Activated CD4-positive, alpha-beta memory T cell treated with anti-CD3 and anti-CD28 coated beads, Interleukin-2, amount 10 ng/mL, durations not matched to agents 7 days and 5 days (primary cell): Measurements from ENCODE around the gene SCML1. TPM values are rescaled to one million over a fixed set of nuclear protein-coding genes. Genes with fewer than 3 reads are reported as not detected.

Experiments
- CTCF ChIA-PET: fragments of 350-600 bp; sonication (Branson Sonifier 250); formaldehyde crosslinking; loops from one replicate; lab custom pipeline; 2021; ENCODE audit warnings: antibody characterized with exemption, inconsistent platforms; lab: Charles Lee
- POLR2A ChIA-PET: fragments of 350-600 bp; sonication (Branson Sonifier 250); formaldehyde crosslinking; loops from one replicate; lab custom pipeline; 2021; ENCODE audit warnings: antibody characterized with exemption; lab: Charles Lee
- DNase-seq: peaks from one replicate; pipeline ENCODE4 v3.0.0-alpha.2; 2020
- H3K27ac Mint-ChIP-seq: one replicate; pipeline ENCODE4 v1.8.0; 2021; ENCODE audit warnings: mild to moderate bottlenecking, mixed read lengths
- H3K27me3 Mint-ChIP-seq: one replicate; pipeline ENCODE4 v1.8.0; 2021; ENCODE audit warnings: mixed read lengths
- H3K36me3 Mint-ChIP-seq: one replicate; pipeline ENCODE4 v1.8.0; 2021; ENCODE audit warnings: low read depth, mixed read lengths
- H3K4me1 Mint-ChIP-seq: one replicate; pipeline ENCODE4 v1.8.0; 2021; ENCODE audit warnings: mixed read lengths
- H3K4me3 Mint-ChIP-seq: one replicate; pipeline ENCODE4 v1.8.0; 2021; ENCODE audit warnings: mild to moderate bottlenecking, mixed read lengths
- H3K9me3 Mint-ChIP-seq: one replicate; pipeline ENCODE4 v1.8.0; 2021; ENCODE audit warnings: mixed read lengths
- total RNA-seq, 2 experiments: library from RNA; stranded (reverse); gene quantifications; one replicate each; pipeline ENCODE4 v1.2.3, GENCODE V29; 2021

SCML1 gene
- total RNA-seq, 2 experiments from 2014 or later, result 0.50 TPM

DNA sequence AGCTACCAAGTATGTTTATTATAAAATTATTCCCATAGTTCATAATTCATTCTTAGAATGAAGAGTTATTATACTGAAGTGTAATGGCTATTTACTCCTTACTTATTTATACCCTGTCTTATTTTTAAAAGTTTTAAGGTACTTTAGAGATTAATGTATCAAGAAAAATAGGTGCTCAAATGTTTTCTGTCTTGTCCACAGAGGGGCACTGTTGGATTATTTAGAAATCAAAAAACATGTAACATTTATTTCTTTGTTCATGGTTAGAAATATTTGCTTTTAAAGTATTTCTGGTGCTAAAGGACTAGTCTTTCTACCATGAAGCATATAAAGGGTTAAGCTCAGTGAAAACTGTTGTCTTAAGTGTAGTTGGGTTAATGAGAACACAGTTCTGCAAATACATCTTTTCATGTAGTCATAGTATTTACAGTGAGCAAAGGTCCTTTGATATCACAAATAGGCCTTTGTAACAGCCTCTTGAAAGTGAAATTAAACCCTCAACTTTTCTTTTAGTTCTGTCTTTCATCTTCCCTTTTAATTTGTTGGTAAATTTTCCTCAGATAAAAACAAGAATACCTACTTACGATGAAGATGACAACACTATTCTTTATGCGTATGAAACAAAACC, 7.7 kb downstream of the SCML1 start:
- ChIA-PET POLR2A (no interaction called here), CTCF (no interaction called here)
- Mint-ChIP-seq H3K4me1 (no peaks in the 10 kb centered on the region), H3K36me3 (no peaks in the 10 kb centered on the region), H3K27ac (no peak overlapping the region), H3K27me3 (peaks cover 33% of the 10 kb centered on the region), H3K4me3 (no peak overlapping the region), H3K9me3 (no peaks in the 10 kb centered on the region)
- no peak for DNase-seq

DNA sequence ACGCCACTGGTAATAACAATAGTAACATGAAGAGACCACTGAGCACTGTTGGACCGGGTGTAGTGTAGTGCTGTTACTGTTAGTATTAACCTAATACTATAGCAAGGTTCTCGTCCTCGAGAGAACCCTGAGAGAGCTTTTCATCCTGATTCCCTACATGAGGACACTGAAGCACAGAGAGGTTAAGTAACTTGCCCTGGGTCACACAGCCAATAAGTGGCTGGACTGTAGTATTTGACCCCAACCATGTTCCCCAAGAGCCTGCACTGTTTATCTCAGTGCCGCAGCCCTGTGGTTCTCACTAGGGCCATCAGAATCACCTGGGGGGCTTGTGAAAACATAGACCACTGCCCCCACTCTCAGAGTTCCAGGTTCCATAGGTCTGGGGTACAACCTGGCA, 10.4 kb downstream of the SCML1 start:
- no peaks in the 10 kb centered on the region for H3K36me3 Mint-ChIP-seq
- H3K9me3 Mint-ChIP-seq, result no peaks in the 10 kb centered on the region
- H3K27me3 Mint-ChIP-seq, result peaks cover 15% of the 10 kb centered on the region
- no peaks in the 10 kb centered on the region for H3K4me1 Mint-ChIP-seq
- DNase-seq, result no peak
- H3K27ac Mint-ChIP-seq, result no peak overlapping the region
- ChIA-PET CTCF (no interaction called here), POLR2A (no interaction called here)
- H3K4me3 Mint-ChIP-seq, result no peak overlapping the region

DNA sequence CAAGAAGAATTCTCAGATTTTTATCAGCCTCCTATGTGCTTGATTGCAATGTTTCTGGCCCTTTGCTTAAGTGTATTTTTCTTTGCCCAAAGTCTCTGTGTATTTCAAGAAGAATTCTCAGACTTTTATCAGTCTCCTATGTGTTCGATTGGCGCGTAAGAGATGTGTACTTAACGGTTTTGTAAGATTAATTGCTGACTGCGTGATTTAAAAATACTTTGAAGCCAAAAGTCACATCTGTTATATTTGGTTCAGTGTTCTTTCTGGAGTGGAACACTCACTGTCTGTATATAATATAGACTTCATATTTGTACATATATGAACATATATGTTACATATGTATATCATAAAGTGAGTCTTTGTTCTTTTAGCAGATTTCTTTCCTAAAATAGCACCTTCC, 11.4 kb downstream of the SCML1 start:
- no peaks in the 10 kb centered on the region for H3K36me3 Mint-ChIP-seq
- H3K9me3 Mint-ChIP-seq, result no peaks in the 10 kb centered on the region
- no peak overlapping the region for H3K27ac Mint-ChIP-seq
- no peaks in the 10 kb centered on the region for H3K4me1 Mint-ChIP-seq
- CTCF ChIA-PET, result no interaction called here
- peaks cover 12% of the 10 kb centered on the region for H3K27me3 Mint-ChIP-seq
- POLR2A ChIA-PET, result no interaction called here
- no peak for DNase-seq
- no peak overlapping the region for H3K4me3 Mint-ChIP-seq

DNA sequence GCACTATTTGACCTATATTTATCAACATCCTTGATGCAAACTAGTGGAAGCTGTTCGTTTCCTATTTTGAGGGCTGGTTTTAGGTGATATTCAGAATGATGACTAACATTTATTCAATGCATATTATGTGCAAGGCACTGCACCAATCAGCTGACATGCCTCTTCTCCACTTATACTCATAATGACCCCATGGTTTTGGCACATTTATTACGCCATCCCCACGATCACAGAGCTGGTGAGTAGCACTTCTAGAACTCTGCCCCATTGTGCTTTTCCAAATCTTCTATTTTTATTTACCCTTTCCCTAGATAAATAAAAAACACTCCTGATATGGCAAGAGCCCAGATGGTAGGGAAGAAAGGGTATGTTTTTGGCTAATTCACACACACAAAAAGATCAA, 13.1 kb downstream of the SCML1 start:
- no peak overlapping the region for H3K4me3 Mint-ChIP-seq
- H3K4me1 Mint-ChIP-seq, result no peaks in the 10 kb centered on the region
- no peak overlapping the region for H3K27ac Mint-ChIP-seq
- ChIA-PET CTCF (no interaction called here), POLR2A (no interaction called here)
- H3K9me3 Mint-ChIP-seq, result no peaks in the 10 kb centered on the region
- peaks cover 11% of the 10 kb centered on the region for H3K27me3 Mint-ChIP-seq
- DNase-seq, result no peak
- H3K36me3 Mint-ChIP-seq, result no peaks in the 10 kb centered on the region

DNA sequence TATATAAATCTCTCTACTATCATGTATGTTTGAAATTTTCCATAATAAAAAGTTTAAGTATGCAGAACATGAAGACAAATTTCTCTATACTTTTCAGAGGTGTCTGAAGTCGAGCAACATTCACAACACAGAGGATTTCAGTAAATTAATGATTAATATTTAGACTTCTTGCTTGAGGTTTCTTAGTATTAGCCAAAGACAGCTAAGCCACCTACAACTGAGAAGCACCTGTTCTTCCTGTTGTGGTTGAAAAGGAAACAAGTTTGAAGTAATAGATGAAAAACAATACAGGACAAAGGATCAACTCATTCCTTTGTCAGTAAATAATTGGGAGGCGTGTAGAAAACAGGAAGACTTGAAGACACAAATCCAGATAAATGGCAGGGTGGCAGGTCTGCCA, 21.1 kb downstream of the SCML1 start:
- no peaks in the 10 kb centered on the region for H3K27me3 Mint-ChIP-seq
- no peaks in the 10 kb centered on the region for H3K36me3 Mint-ChIP-seq
- POLR2A ChIA-PET, result no interaction called here
- H3K27ac Mint-ChIP-seq, result no peak overlapping the region
- no peaks in the 10 kb centered on the region for H3K9me3 Mint-ChIP-seq
- CTCF ChIA-PET, result no interaction called here
- no peak overlapping the region for H3K4me3 Mint-ChIP-seq
- no peak for DNase-seq
- H3K4me1 Mint-ChIP-seq, result peaks cover 2% of the 10 kb centered on the region

DNA sequence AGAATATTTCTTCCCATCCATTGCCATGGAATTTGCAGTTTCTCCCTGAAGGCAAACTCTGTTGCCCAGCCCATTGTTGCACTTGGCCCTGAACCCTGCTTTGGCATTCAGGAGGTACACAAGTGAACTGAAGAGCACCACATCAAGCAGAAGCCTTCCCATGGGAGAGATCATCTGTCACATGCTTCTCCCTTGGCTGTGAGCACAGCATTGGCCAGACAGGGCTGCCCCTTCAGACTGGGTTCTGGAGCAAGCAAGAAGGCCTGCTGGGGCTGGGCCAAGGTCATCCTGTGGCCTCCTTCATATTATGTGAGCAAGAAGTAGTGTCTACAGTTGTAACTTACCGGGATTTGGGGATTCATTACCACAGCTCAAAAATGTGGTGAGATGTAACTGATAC, 22.7 kb downstream of the SCML1 start:
- Mint-ChIP-seq H3K27ac (no peak overlapping the region), H3K4me3 (no peak overlapping the region), H3K27me3 (no peaks in the 10 kb centered on the region), H3K9me3 (no peaks in the 10 kb centered on the region), H3K4me1 (peaks cover 2% of the 10 kb centered on the region), H3K36me3 (no peaks in the 10 kb centered on the region)
- ChIA-PET POLR2A (no interaction called here), CTCF (no interaction called here)
- no peak for DNase-seq

DNA sequence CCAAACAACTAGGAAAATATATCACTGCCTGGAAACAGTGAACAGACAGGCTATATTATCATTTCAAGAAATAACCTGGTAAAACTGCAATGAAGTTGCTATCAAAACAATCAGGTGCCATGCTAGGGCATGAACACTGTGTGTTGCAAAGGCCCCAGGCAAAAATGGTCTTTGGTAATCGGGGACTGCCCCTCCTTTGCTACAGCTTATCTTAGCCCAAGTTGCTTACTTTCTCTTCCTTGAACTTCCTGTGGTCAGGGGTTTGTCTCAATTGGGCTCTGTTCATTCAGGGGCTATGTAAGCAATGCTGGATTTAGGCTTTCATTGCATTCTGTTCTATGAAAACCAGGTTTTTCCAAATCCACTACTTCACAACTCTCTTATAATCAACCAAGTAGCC, 30.4 kb downstream of the SCML1 start:
- H3K36me3 Mint-ChIP-seq, result no peaks in the 10 kb centered on the region
- CTCF ChIA-PET, result no interaction called here
- POLR2A ChIA-PET, result no interaction called here
- H3K4me3 Mint-ChIP-seq, result no peak overlapping the region
- no peaks in the 10 kb centered on the region for H3K4me1 Mint-ChIP-seq
- H3K27me3 Mint-ChIP-seq, result no peaks in the 10 kb centered on the region
- DNase-seq, result no peak
- no peaks in the 10 kb centered on the region for H3K9me3 Mint-ChIP-seq
- no peak overlapping the region for H3K27ac Mint-ChIP-seq

DNA sequence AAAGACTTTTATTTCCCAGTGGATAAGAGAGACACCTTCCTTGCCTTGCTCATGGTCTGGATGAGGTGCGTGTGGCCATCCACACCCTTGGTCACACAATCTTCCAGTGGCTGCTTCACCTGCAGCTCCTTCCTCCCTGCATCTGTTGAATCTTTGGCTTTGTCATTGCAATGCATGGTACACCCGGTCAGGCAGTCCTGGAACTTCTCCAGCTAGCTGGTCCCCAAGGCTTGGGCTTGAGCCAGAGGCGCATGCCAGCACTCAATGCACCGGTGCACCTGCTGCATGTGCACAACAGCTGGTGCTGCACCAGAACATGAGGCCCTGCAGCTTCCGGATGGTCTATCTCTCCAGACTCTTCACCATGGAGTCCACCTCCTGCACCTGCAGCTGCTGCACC, 31.7 kb downstream of the SCML1 start:
- CTCF ChIA-PET, result no interaction called here
- H3K9me3 Mint-ChIP-seq, result no peaks in the 10 kb centered on the region
- POLR2A ChIA-PET, result no interaction called here
- no peak overlapping the region for H3K4me3 Mint-ChIP-seq
- no peaks in the 10 kb centered on the region for H3K4me1 Mint-ChIP-seq
- H3K36me3 Mint-ChIP-seq, result no peaks in the 10 kb centered on the region
- no peaks in the 10 kb centered on the region for H3K27me3 Mint-ChIP-seq
- no peak overlapping the region for H3K27ac Mint-ChIP-seq
- DNase-seq, result no peak

DNA sequence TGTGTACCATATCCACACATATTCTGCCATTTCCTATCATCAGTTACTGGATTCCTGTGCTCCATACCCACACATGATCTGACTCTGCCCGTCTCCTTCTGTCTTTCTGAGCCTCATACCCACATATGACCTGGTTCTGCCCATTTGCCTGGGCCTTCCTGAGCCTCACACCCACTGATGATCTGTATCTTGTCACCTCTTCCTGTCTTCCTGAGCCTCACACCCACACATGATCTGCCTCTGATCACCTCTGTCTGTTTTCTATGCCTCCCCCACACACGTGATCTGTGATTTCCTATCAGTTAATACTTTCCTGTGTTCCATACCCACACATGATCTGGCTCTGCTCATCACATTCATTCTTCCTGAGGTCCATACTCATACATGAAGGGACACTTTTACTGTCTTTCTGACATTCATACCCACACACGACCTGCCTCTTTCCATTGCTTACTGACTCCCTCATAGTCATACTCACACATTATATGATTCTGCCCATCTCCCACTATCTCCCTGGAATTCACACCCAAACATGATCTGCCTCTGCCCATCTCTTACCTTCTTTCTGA, 32.5 kb downstream of the SCML1 start:
- no peak for DNase-seq
- H3K9me3 Mint-ChIP-seq, result no peaks in the 10 kb centered on the region
- no peaks in the 10 kb centered on the region for H3K36me3 Mint-ChIP-seq
- CTCF ChIA-PET, result no interaction called here
- POLR2A ChIA-PET, result no interaction called here
- H3K27ac Mint-ChIP-seq, result no peak overlapping the region
- H3K27me3 Mint-ChIP-seq, result no peaks in the 10 kb centered on the region
- no peak overlapping the region for H3K4me3 Mint-ChIP-seq
- no peaks in the 10 kb centered on the region for H3K4me1 Mint-ChIP-seq

DNA sequence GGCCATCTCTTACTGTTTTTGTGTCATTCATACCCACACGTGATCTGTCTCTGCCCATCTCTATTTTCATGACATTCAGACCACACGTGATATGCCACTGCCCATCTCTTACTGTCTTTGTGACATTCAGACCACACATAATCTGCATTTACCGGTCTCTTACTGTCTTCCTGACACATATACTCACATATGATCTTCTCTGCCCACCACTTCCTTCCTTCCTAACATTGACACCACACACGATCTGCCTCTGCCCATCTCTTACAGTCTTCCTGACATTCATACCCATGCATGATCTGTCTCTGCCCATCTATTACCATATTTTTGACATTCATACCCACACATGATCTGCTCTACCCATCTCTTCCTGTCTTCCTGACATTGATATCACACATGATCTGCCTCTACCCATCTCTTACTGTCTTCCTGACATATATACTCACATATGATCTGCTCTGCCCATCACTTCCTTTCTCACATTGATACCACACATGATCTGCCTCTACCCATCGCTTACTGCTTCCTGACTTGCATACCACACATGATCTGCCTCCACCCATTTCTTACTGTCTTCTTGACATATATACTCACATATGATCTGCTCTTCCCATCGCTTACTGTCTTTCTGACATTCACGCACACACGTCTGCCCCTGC, 36.1 kb downstream of the SCML1 start:
- no peaks in the 10 kb centered on the region for H3K27me3 Mint-ChIP-seq
- ChIA-PET POLR2A (no interaction called here), CTCF (no interaction called here)
- H3K27ac Mint-ChIP-seq, result no peak overlapping the region
- H3K4me1 Mint-ChIP-seq, result no peaks in the 10 kb centered on the region
- H3K4me3 Mint-ChIP-seq, result no peak overlapping the region
- no peaks in the 10 kb centered on the region for H3K36me3 Mint-ChIP-seq
- no peaks in the 10 kb centered on the region for H3K9me3 Mint-ChIP-seq
- DNase-seq, result no peak

DNA sequence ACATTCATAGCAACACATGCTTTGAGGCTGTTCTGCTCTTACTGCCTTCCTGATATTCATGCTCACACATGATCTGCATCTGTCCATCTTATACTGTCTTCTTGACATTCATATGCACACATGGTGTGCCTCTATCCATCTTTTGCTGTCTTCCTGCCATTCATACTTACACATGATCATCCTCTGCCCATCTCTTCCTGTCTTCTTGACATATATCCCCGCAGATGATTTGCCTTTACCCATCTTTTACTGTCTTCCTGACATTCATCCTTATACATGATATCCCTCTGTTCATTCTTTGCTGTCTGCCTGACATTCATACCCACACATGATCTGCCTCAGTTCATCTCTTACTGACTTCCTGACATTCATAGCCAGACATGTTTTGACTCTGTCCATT, 36.8 kb downstream of the SCML1 start:
- Mint-ChIP-seq H3K36me3 (no peaks in the 10 kb centered on the region), H3K27ac (no peak overlapping the region), H3K9me3 (no peaks in the 10 kb centered on the region), H3K27me3 (no peaks in the 10 kb centered on the region), H3K4me1 (no peaks in the 10 kb centered on the region), H3K4me3 (no peak overlapping the region)
- no peak for DNase-seq
- ChIA-PET CTCF (no interaction called here), POLR2A (no interaction called here)

DNA sequence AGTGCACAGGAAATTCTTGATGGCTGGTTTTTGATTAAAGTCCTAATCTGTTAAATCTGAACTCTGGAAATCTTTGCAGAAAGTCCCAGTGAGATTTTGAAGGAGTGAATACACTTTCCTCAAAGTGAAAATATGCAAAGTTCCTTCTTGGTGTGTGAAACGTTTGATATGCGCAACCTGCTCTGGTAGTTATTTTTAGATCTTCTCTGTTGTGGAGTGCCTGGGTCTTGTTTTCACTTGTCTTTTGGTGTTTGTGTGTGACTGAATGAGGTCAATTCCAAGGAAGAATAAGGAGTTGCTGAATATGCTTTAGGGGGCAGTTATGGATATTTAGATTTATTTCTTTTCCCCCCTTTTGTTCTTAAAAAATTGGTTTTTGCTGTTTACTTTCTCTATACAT, 41.7 kb downstream of the SCML1 start:
- Mint-ChIP-seq H3K4me3 (no peak overlapping the region), H3K9me3 (no peaks in the 10 kb centered on the region), H3K4me1 (no peaks in the 10 kb centered on the region), H3K27ac (no peak overlapping the region), H3K27me3 (no peaks in the 10 kb centered on the region), H3K36me3 (no peaks in the 10 kb centered on the region)
- CTCF ChIA-PET, result no interaction called here
- DNase-seq, result no peak
- POLR2A ChIA-PET, result no interaction called here

DNA sequence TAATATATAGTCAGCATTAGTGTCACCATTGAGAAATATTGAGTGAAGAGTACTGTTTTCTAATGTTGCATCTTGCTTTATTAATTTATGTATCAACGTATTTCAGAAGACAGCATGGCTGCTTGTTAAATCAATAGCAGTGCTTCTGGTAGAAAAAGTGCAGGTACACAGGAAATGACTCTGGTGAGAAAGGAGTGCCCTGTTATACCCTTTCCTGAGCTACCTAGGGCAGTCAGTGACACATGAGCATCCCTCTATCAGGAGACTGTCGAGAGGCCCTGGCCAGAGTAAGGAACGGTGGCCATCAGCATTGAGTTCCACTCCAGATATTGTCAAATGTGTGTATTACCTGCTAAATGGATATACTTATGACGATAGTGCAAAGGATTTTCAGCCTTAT, 42.1 kb downstream of the SCML1 start:
- Mint-ChIP-seq H3K27ac (no peak overlapping the region), H3K36me3 (no peaks in the 10 kb centered on the region), H3K27me3 (peaks cover under 1% of the 10 kb centered on the region), H3K4me3 (no peak overlapping the region), H3K9me3 (no peaks in the 10 kb centered on the region), H3K4me1 (no peaks in the 10 kb centered on the region)
- no peak for DNase-seq
- CTCF ChIA-PET, result no interaction called here
- POLR2A ChIA-PET, result no interaction called here
